ENCODE data around the gene MPP2.

DNA sequence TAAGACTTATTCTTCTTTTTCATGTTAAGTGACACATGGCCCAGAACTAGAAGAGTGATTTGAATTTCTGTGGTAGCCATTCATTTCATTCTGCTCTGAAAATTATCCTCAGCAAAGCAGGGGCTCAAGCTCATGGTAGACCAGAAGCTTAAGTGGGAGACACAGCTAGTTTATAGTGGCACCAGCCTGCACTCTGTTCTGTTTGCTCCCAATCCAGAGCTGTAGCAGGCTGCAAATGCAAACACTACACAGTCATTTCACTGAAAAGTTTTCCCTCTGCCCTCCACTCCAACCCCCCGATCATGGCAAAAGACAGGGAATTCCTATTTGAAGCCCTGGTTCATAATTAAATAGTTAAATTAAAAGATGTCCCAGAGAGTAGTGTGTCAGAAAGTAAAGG, 17.1 kb downstream of the MPP2 start:
- no peak for TF ChIP-seq POLR2A (IDR thresholded peaks at IDR 0.05; ENCODE audit: low read length)
- no peak for TF ChIP-seq GATA1 (IDR thresholded peaks at IDR 0.05; ENCODE audit: low read depth, low read length)
